ENCODE measurements around the gene FOXD4L3. TPM values are rescaled to one million over a fixed set of nuclear protein-coding genes. Genes with fewer than 3 reads are reported as not detected.
A peak's percentile ranks its signal among the peaks of the same experiment; 100 is the strongest.
"Not testable (repeated sequence)": the region's sequence is repeated elsewhere in the genome, so short reads cannot be mapped to it uniquely, and the experiment has no call there.

FOXD4L3 gene
- total and polyA plus RNA-seq, 3 donors from 2014 or later, result 0.18 TPM; not detected in 2

GRCh38 chr9:68324518-68324917 lies 21.9 kb downstream of the FOXD4L3 start:
- H3K9me3 ChIP-seq; H3K36me3 ChIP-seq (ENCODE audit: low read depth, missing control alignments); intact Hi-C loops (cut with DNase I; ENCODE audit: low total_unique reads); H3K27ac ChIP-seq; H3K4me3 ChIP-seq; DNase-seq; H3K27me3 ChIP-seq; H3K4me1 ChIP-seq: not testable (repeated sequence)
- no CpG with 5 or more reads among the region's 20 CpGs for WGBS, 2 donors

GRCh38 chr9:68329106-68329505 lies 26.4 kb downstream of the FOXD4L3 start:
- intact Hi-C loops (cut with DNase I; ENCODE audit: low total_unique reads); H3K27ac ChIP-seq; H3K36me3 ChIP-seq (ENCODE audit: low read depth, missing control alignments); H3K9me3 ChIP-seq; H3K4me3 ChIP-seq; DNase-seq; H3K27me3 ChIP-seq; H3K4me1 ChIP-seq: not testable (repeated sequence)
- WGBS, 2 donors, result 71% methylated on average over 2 of the region's 4 CpGs; no CpG with 5 or more reads in 1 of the 2 donors

GRCh38 chr9:68330531-68331173 lies 28.0 kb downstream of the FOXD4L3 start:
- not testable (repeated sequence) for DNase-seq; H3K36me3 ChIP-seq (ENCODE audit: low read depth, missing control alignments)
- 92% methylated on average over 7 to 10 of the region's 11 CpGs for WGBS, 2 donors

DNA sequence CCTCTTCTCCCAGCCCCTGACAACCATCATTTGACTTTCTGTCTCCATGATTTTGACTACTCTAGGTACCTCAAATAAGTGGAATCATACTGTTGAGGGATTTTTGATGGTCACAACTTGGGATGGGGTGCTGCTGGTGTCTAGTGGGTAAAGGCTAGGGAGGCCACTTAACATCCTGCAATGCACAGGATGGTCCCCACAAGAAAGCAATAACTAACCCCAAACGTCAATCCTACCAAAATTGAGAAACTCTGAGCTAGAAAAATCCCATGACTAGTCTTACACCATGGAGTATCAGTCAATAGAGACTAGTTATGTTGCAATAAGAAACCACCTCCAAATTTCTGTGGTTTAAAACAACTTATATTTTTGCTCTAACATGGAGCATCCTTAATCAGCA lies 29.5 kb downstream of the FOXD4L3 start:
- H3K4me3 ChIP-seq; H3K4me1 ChIP-seq; DNase-seq; H3K36me3 ChIP-seq (ENCODE audit: low read depth, missing control alignments); H3K27me3 ChIP-seq; H3K27ac ChIP-seq; H3K9me3 ChIP-seq; intact Hi-C loops (cut with DNase I; ENCODE audit: low total_unique reads): not testable (repeated sequence)
- 75% methylated on average over 1 of the region's 1 CpG; no CpG with 5 or more reads in 1 of the 2 donors for WGBS, 2 donors

More at GRCh38 chr9:68330531-68331173, 28.0 kb downstream of the FOXD4L3 start:
- H3K4me3 ChIP-seq; H3K9me3 ChIP-seq; H3K4me1 ChIP-seq; H3K27me3 ChIP-seq; intact Hi-C loops (cut with DNase I; ENCODE audit: low total_unique reads); H3K27ac ChIP-seq: not testable (repeated sequence)

DNA sequence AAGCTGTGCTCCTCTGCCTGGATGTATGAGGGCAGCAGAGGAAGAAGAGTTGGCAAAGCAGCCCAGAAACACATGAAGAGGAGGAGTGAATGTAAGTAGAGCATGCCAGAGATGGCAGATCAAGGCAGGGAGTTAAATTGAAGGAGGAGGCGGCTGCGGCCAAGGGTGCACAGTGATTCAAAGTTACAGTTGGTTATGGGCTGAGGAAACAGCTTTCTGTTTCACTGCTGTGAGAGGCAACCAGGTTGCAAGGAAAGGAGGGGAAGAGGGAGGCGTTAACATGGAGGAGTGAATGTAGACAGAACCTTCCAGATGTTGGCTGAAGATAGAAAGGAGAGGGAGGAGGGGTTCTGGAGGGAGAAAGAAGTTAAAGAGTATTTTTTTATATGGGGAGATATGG lies 33.3 kb downstream of the FOXD4L3 start:
- H3K27ac ChIP-seq; intact Hi-C loops (cut with DNase I; ENCODE audit: low total_unique reads); H3K27me3 ChIP-seq; H3K36me3 ChIP-seq (ENCODE audit: low read depth, missing control alignments); H3K9me3 ChIP-seq; H3K4me3 ChIP-seq; H3K4me1 ChIP-seq: not testable (repeated sequence)
- 56 to 60% methylated on average over 1 to 3 of the region's 3 CpGs for whole genome bisulfite sequencing, 2 donors
- DNase-seq, result peak; percentile 69

DNA sequence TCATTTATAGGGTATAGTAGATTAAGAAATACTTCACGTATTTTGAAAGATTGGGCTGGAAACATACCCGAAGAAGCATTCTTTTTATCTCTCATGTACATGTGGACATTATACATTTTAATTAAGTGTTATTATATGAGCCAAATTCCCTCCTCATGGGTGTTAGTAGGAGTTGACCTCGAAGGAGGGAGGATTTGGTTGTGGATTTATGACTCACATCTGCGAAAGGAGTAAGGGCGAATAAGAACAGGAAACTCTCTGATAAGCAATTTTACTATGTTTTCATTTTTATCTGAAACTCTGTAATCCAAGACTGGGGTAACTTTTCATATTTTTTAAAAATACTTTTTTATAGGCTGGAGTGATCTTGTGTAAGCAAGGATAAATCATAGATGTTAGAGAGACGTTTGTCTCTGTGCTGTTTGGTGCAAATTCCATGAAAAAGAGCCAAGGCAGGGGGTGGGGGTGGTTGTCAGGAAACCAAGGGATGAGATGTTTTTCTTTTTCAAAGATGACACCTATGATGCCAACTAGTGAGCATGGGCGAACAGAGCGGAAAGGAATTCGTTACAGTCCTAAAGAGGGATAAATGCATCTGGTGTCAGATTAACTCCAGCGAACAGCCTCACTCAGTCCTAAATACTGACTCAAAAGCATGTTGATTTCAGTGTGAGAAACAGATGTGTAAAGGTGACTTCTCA lies 34.1 kb downstream of the FOXD4L3 start:
- 54% methylated on average over 1 to 5 of the region's 10 CpGs for WGBS, 2 donors
- H3K36me3 ChIP-seq (ENCODE audit: low read depth, missing control alignments); H3K4me1 ChIP-seq; intact Hi-C loops (cut with DNase I; ENCODE audit: low total_unique reads); H3K4me3 ChIP-seq; H3K27me3 ChIP-seq; H3K27ac ChIP-seq; H3K9me3 ChIP-seq; DNase-seq: not testable (repeated sequence)

- H3K4me3 ChIP-seq; H3K27ac ChIP-seq; H3K27me3 ChIP-seq; H3K36me3 ChIP-seq (ENCODE audit: low read depth, missing control alignments); H3K4me1 ChIP-seq; intact Hi-C loops (cut with DNase I; ENCODE audit: low total_unique reads); H3K9me3 ChIP-seq; DNase-seq: not testable (repeated sequence)
- WGBS, 2 donors, result 82 to 83% methylated on average over 5 to 7 of the region's 7 CpGs
Measured at GRCh38 chr9:68338000-68338399, 35.3 kb downstream of the FOXD4L3 start.

- TF ChIP-seq CTCF (IDR thresholded peaks at IDR 0.05), result peak in 1 of 3 experiments; percentile 23
- H3K4me1 ChIP-seq; H3K36me3 ChIP-seq (ENCODE audit: low read depth, missing control alignments); DNase-seq; H3K27me3 ChIP-seq; H3K4me3 ChIP-seq; intact Hi-C loops (cut with DNase I; ENCODE audit: low total_unique reads); H3K9me3 ChIP-seq; H3K27ac ChIP-seq: not testable (repeated sequence)
- WGBS, 2 donors, result 14 to 15% methylated on average over 5 of the region's 10 CpGs
Measured at GRCh38 chr9:68342265-68343025, 39.8 kb downstream of the FOXD4L3 start.

- H3K27ac ChIP-seq; intact Hi-C loops (cut with DNase I; ENCODE audit: low total_unique reads); H3K4me1 ChIP-seq; H3K27me3 ChIP-seq; H3K4me3 ChIP-seq; H3K9me3 ChIP-seq; H3K36me3 ChIP-seq (ENCODE audit: low read depth, missing control alignments); DNase-seq: not testable (repeated sequence)
- 43 to 62% methylated on average over 3 to 4 of the region's 4 CpGs for WGBS, 2 donors
Measured at GRCh38 chr9:68343242-68343641, 40.6 kb downstream of the FOXD4L3 start.

DNA sequence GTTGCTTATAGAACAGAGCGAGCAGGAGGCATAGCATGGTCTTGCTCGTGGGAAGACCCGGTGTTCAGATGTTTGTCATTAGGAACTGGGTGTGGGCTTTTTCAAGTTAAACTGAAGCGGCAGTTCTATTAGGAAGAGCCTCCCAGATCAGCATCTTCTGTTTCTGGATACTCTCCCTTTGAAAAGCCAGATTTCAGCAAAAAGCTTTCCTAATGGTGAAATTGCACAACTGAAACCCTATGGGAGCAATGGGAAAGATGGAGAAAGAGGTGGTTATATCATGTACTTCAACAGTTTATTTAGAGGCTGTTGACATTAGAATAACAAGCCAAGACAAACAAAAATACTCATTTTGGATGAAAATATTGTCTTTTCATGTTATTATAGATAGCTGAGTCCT lies 41.3 kb downstream of the FOXD4L3 start:
- H3K4me3 ChIP-seq; H3K36me3 ChIP-seq (ENCODE audit: low read depth, missing control alignments); DNase-seq; H3K9me3 ChIP-seq; H3K4me1 ChIP-seq; H3K27ac ChIP-seq; intact Hi-C loops (cut with DNase I; ENCODE audit: low total_unique reads); H3K27me3 ChIP-seq: not testable (repeated sequence)
- WGBS, 2 donors, result 25 to 26% methylated on average over 1 to 3 of the region's 4 CpGs

- H3K9me3 ChIP-seq; H3K4me1 ChIP-seq; H3K4me3 ChIP-seq; intact Hi-C loops (cut with DNase I; ENCODE audit: low total_unique reads); H3K36me3 ChIP-seq (ENCODE audit: low read depth, missing control alignments); H3K27ac ChIP-seq; DNase-seq; H3K27me3 ChIP-seq: not testable (repeated sequence)
- WGBS, 2 donors, result 84 to 86% methylated on average over 4 of the region's 4 CpGs
Measured at GRCh38 chr9:68351689-68352088, 49.0 kb downstream of the FOXD4L3 start.
